T-helper 17 cell (primary cell): ENCODE results near the gene PMP22. TPM values are rescaled to one million over a fixed set of nuclear protein-coding genes. Genes with fewer than 3 reads are reported as not detected.

Experiments
- total RNA-seq, 4 donors: library from RNA in 2 of 4; stranded (reverse) in 2 of 4; gene quantifications; one replicate each; pipeline ENCODE4 v1.2.3 and lab custom pipeline; 2022 to 2026

The PMP22 gene
- total RNA-seq, 2 donors from 2014 or later = not detected

Other genes starting within 250 kb of the PMP22 start
- gene TEKT3, start 76.3 kb upstream of the PMP22 start, total RNA-seq = not detected
- gene CDRT4, start 202.3 kb upstream of the PMP22 start, total RNA-seq = 1 to 10 TPM; 5.0 to 8.3 TPM